GM21723 (cell line): ENCODE results near the gene STYK1.

Source experiments
- ATAC-seq: cut with Tn5 transposase; IDR thresholded peaks from one replicate; pipeline ENCODE4 v1.9.1; 2021; ENCODE audit warnings: mild to moderate bottlenecking, moderate library complexity; ENCODE audit not compliant: unreplicated experiment

Gene STYK1

GRCh38 chr12:10571141-10571540, 102.7 kb downstream of the STYK1 start:
- no peak for ATAC-seq
